Prostate gland (tissue), 2 donors: ENCODE measurements around the gene GPRC5A.

ENCODE experiments used
- POLR2AphosphoS5 ChIP-seq: sonication (generic); formaldehyde crosslinking; IDR thresholded peaks from one replicate; pipeline ENCODE4 v1.6.1; 2017; ENCODE audit warnings: antibody characterized with exemption
- TF ChIP-seq, protein P1 (sequence below), 4 experiments: fragments of 200-600 bp in 2 of 4; fragments of 450-650 bp in 2 of 4; sonication (generic) in 2 of 4; IDR thresholded peaks; 1 replicate in 3 of 4; 2 replicates in 1 of 4; pipeline ENCODE4 v1.5.1; 2016 to 2019; ENCODE audit warnings: antibody characterized with exemption in 4 of 4, mild to moderate bottlenecking in 2 of 4, moderate library complexity in 2 of 4

DNA sequence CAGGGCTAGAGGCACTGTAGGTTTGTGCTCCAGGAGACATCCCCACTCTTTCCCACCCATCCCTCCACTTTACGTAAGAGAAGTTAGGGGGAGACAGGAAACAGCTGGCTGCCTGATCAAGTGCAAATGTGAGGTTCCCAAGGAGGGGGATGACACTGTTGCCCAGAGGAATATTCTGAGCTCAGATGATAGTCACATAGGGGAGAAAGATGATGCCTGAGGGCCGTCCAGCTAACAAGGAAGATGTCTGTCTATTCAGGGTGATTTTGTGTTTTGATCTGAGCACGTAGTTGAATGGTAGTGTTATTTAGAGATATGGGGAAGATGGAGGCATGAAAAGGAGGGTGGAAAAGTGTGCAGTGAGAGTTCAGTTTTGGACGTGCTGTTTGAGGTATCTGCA is 74.5 kb downstream of the GPRC5A start:
- TF ChIP-seq, protein P1, sequence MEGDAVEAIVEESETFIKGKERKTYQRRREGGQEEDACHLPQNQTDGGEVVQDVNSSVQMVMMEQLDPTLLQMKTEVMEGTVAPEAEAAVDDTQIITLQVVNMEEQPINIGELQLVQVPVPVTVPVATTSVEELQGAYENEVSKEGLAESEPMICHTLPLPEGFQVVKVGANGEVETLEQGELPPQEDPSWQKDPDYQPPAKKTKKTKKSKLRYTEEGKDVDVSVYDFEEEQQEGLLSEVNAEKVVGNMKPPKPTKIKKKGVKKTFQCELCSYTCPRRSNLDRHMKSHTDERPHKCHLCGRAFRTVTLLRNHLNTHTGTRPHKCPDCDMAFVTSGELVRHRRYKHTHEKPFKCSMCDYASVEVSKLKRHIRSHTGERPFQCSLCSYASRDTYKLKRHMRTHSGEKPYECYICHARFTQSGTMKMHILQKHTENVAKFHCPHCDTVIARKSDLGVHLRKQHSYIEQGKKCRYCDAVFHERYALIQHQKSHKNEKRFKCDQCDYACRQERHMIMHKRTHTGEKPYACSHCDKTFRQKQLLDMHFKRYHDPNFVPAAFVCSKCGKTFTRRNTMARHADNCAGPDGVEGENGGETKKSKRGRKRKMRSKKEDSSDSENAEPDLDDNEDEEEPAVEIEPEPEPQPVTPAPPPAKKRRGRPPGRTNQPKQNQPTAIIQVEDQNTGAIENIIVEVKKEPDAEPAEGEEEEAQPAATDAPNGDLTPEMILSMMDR (IDR thresholded peaks at IDR 0.05), result no peak
- no peak for TF ChIP-seq POLR2AphosphoS5
